CD8-positive, alpha-beta memory T cell (primary cell): Measurements from ENCODE around the gene TRNAU1AP. TPM values are rescaled to one million over a fixed set of nuclear protein-coding genes. Genes with fewer than 3 reads are reported as not detected.

ENCODE experiments used
- CTCF ChIA-PET: fragments of 350-600 bp; sonication (Branson Sonifier 250); formaldehyde crosslinking; loops from one replicate; lab custom pipeline; 2021; ENCODE audit warnings: antibody characterized with exemption; lab: Charles Lee
- POLR2A ChIA-PET: fragments of 350-600 bp; sonication (Branson Sonifier 250); formaldehyde crosslinking; loops from one replicate; lab custom pipeline; 2021; ENCODE audit warnings: antibody characterized with exemption; lab: Charles Lee
- DNase-seq, 5 donors: peaks; one replicate each; pipeline versions ENCODE4 v3.0.0 to v3.0.0-alpha.2; 2020 to 2022; ENCODE audit warnings: mixed read lengths in 1 of 5
- H3K27ac ChIP-seq: one replicate; pipeline ENCODE4 v1.7.0; 2013; ENCODE audit warnings: low read depth, mild to moderate bottlenecking, low read length, moderate library complexity
- H3K27me3 ChIP-seq: 2 replicates; pipeline ENCODE4 v1.7.0; 2013; ENCODE audit warnings: low read length, mild to moderate bottlenecking; ENCODE audit not compliant: insufficient read depth, poor library complexity, severe bottlenecking
- H3K36me3 ChIP-seq: 2 replicates; pipeline ENCODE4 v1.7.0; 2013; ENCODE audit warnings: mild to moderate bottlenecking, low read length, moderate library complexity; ENCODE audit not compliant: insufficient read depth
- H3K4me1 ChIP-seq: 2 replicates; pipeline ENCODE4 v1.7.0; 2013; ENCODE audit warnings: mild to moderate bottlenecking, low read length, moderate library complexity; ENCODE audit not compliant: insufficient read depth
- H3K4me3 ChIP-seq: 2 replicates; pipeline ENCODE4 v1.7.0; 2013; ENCODE audit warnings: mild to moderate bottlenecking, low read length
- H3K9me3 ChIP-seq: 2 replicates; pipeline ENCODE4 v1.7.0; 2013; ENCODE audit warnings: mild to moderate bottlenecking, low read length
- H3K27ac Mint-ChIP-seq, 8 donors: one replicate each; pipeline ENCODE4 v1.8.0; 2020 to 2021; ENCODE audit warnings: mixed read lengths in 8 of 8, mild to moderate bottlenecking in 6 of 8, inconsistent platforms in 3 of 8, moderate library complexity in 3 of 8
- H3K27me3 Mint-ChIP-seq, 2 donors: one replicate each; pipeline ENCODE4 v1.8.0; 2020 to 2021; ENCODE audit warnings: mixed read lengths in 2 of 2, mild to moderate bottlenecking in 1 of 2, moderate library complexity in 1 of 2
- H3K36me3 Mint-ChIP-seq, 3 donors: one replicate each; pipeline ENCODE4 v1.8.0; 2020 to 2021; ENCODE audit warnings: mixed read lengths in 3 of 3, inconsistent platforms in 1 of 3, mild to moderate bottlenecking in 1 of 3
- H3K4me1 Mint-ChIP-seq, 3 donors: one replicate each; pipeline ENCODE4 v1.8.0; 2020 to 2021; ENCODE audit warnings: mixed read lengths in 3 of 3, inconsistent platforms in 1 of 3, mild to moderate bottlenecking in 1 of 3
- H3K4me3 Mint-ChIP-seq, 7 donors: one replicate each; pipeline ENCODE4 v1.8.0; 2020 to 2021; ENCODE audit warnings: mixed read lengths in 7 of 7, mild to moderate bottlenecking in 6 of 7, moderate library complexity in 4 of 7, inconsistent platforms in 2 of 7
- H3K9me3 Mint-ChIP-seq, 5 donors: one replicate each; pipeline ENCODE4 v1.8.0; 2020 to 2022; ENCODE audit warnings: mixed read lengths in 5 of 5, mild to moderate bottlenecking in 3 of 5, moderate library complexity in 2 of 5, inconsistent platforms in 1 of 5
- polyA plus RNA-seq: library from polyadenylated mRNA; unstranded; fragments of 300-500 nt; fragmentation: Illumina TruSeq; gene quantifications from one replicate; pipeline ENCODE4 v1.2.3, GENCODE V29; 2021
- total RNA-seq, 2 experiments: library from RNA; stranded (reverse); gene quantifications; one replicate each; pipeline ENCODE4 v1.2.3, GENCODE V29; 2021

The TRNAU1AP gene
- total and polyA plus RNA-seq, 3 experiments from 2014 or later, result 26.6 to 49.6 (median 46.0) TPM

DNA sequence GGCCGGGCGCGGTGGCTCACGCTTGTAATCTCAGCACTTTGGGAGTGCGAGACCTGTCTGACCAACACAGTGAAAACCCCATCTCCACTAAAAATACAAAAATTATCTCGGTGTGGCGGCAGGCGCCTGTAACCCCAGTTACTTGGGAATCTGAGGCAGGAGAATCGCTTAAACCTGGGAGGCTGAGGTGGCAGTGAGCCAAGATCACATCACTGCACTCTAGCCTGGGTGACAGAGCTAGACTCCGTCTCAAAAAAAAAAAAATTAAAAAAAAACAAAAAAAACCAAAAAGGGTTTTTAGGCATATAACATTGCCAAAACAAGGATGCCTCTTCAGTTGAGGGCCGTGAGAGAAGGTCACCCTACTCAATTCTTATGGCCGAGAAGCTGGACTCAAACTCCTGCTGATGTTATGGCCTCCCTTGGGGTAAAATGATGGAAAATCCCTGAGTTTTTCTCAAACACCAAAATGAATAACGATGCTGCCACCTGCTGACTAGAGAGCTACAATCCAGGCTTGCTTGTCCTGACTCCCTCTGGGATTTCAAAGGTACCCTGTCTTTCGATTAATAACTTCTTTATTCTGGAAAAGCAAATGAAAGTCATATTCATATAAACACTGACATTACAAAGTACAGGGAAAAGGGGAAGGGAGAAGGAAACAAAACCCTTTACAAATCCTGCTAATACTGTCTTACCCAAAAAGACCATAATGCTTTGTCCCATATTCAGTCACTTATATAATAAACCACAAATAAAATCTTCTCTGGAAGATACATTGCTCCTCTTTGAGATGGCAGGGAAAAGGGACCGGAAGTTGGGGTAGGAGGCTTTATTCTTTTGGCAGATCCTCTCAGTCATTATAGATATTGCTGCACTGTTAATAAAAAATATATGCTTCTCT lies 49.9 kb downstream of the TRNAU1AP start:
- Mint-ChIP-seq H3K4me3 (no peak overlapping the region), H3K27me3 (no peaks in the 10 kb centered on the region), H3K4me1 (no peaks in the 10 kb centered on the region), H3K27ac (peak overlapping the region in 2 of 8 donors; percentile 12 to 57), H3K9me3 (no peaks in the 10 kb centered on the region), H3K36me3 (peaks cover 4 to 64% (median 11%) of the 10 kb centered on the region in 3 donors)
- peaks cover 24% of the 10 kb centered on the region for H3K36me3 ChIP-seq
- H3K27ac ChIP-seq, result no peak overlapping the region
- H3K27me3 ChIP-seq, result no peaks in the 10 kb centered on the region
- H3K4me3 ChIP-seq, result no peak overlapping the region
- ChIA-PET POLR2A (interaction anchor here (0.7 to 1.4 kb wide), 2 partner anchors 19 to 21 kb away, joined by 3 to 4 read pairs; no protein-coding TSS in a partner anchor), CTCF (interaction anchor here (0.8 to 1.6 kb wide), 4 partner anchors 22 to 243 kb away, joined by 3 to 4 read pairs (median 3); no protein-coding TSS in a partner anchor)
- H3K9me3 ChIP-seq, result no peaks in the 10 kb centered on the region
- H3K4me1 ChIP-seq, result no peaks in the 10 kb centered on the region
- DNase-seq, result peak in 2 of 5 donors; percentile 12 to 17

DNA sequence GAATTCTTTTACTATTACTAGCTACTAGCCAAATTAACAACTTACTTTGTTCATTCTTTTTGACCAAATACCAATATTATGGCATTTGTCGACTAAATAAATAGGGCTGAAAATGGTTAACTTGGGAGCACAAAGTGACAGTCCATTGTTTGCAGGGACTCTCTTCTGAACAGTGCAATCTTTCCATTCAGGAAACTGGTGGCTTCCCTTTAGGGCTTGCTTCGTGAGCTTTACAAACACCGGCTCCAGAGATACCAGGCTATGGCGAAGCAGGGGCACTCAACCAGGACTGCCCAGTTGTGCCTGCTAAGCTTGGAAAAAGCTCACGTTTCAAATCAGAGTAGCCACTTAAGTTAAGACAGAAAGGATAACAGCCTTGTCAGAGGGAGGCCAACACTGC lies 51.5 kb downstream of the TRNAU1AP start:
- H3K36me3 Mint-ChIP-seq, result peaks cover 4 to 69% (median 11%) of the 10 kb centered on the region in 3 donors
- Histone ChIP-seq H3K36me3 (peaks cover 24% of the 10 kb centered on the region), H3K9me3 (no peaks in the 10 kb centered on the region), H3K27ac (no peak overlapping the region), H3K27me3 (no peaks in the 10 kb centered on the region), H3K4me3 (no peak overlapping the region), H3K4me1 (no peaks in the 10 kb centered on the region)
- H3K4me3 Mint-ChIP-seq, result no peak overlapping the region
- no peaks in the 10 kb centered on the region for H3K9me3 Mint-ChIP-seq
- no peak for DNase-seq
- peak overlapping the region in 1 of 8 donors; percentile 26 for H3K27ac Mint-ChIP-seq
- no peaks in the 10 kb centered on the region for H3K27me3 Mint-ChIP-seq
- H3K4me1 Mint-ChIP-seq, result no peaks in the 10 kb centered on the region
- ChIA-PET CTCF (interaction anchor here (1.3 to 1.6 kb wide), 2 partner anchors 23 to 356 kb away, joined by 3 to 4 read pairs; no protein-coding TSS in a partner anchor), POLR2A (interaction anchor here (0.6 kb wide), 1 partner anchor 90 kb away, joined by 3 read pairs; no protein-coding TSS in a partner anchor)

DNA sequence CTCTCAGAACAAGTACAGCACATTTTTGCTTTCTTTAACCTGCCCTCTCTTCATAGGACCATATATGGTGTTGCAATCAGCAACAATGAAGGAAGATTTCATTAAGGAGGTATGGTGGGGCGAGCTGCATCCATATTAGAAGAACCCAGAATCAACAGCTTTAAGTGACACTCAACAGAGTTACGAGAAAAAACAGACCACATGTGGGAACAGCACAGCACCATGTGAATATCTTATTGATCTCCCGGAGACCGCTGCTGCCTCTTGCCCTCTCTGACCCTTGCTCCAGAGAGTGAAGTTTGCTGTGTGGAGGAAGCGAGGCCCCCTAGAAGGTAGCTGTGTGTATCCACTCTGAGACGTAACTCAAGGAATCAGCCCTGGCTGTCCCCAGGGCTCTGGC lies 52.1 kb downstream of the TRNAU1AP start:
- peaks cover 24% of the 10 kb centered on the region for H3K36me3 ChIP-seq
- H3K27ac Mint-ChIP-seq, result peak overlapping the region in 2 of 8 donors; percentile 26

DNA sequence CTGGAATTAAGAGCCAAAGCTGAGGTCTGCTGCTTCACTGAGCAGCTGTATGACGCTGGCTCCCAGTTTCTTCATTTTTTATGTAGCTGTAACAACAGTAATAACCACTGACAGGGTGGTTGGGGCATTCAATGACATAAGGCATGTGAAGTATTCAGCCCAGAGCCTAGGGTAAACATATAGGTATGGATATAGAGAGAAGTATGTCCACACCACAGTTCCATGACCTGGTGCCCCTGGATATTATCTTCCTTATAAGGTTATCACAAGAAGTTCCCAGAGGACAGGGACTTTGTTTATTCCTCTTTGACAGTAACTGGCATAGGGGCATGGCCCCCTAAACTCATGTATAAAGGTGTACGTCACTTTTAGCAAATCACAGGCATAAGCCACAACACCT lies 53.9 kb downstream of the TRNAU1AP start:
- Mint-ChIP-seq H3K27ac (no peak overlapping the region), H3K9me3 (no peaks in the 10 kb centered on the region), H3K36me3 (peaks cover 8 to 71% (median 11%) of the 10 kb centered on the region in 3 donors), H3K27me3 (peaks cover 0 to 3% of the 10 kb centered on the region in 2 donors), H3K4me3 (no peak overlapping the region), H3K4me1 (no peaks in the 10 kb centered on the region)
- Histone ChIP-seq H3K4me1 (no peaks in the 10 kb centered on the region), H3K27ac (no peak overlapping the region), H3K9me3 (no peaks in the 10 kb centered on the region), H3K4me3 (no peak overlapping the region), H3K27me3 (no peaks in the 10 kb centered on the region), H3K36me3 (peaks cover 30% of the 10 kb centered on the region)
- ChIA-PET POLR2A (no interaction called here), CTCF (interaction anchor here (1.4 to 1.9 kb wide), 3 partner anchors 8 to 270 kb away, joined by 3 to 5 read pairs (median 3); no protein-coding TSS in a partner anchor)
- DNase-seq, result no peak

More for the DNA sequence above, 52.1 kb downstream of the TRNAU1AP start:
- H3K36me3 Mint-ChIP-seq, result peaks cover 4 to 71% (median 12%) of the 10 kb centered on the region in 3 donors
- no peak overlapping the region for H3K4me3 ChIP-seq
- no peaks in the 10 kb centered on the region for H3K4me1 ChIP-seq
- H3K4me1 Mint-ChIP-seq, result no peaks in the 10 kb centered on the region
- no peak overlapping the region for H3K27ac ChIP-seq
- ChIA-PET POLR2A (interaction anchor here (0.6 kb wide), 1 partner anchor 90 kb away, joined by 3 read pairs; no protein-coding TSS in a partner anchor), CTCF (interaction anchor here (1.7 to 1.9 kb wide), 2 partner anchors 10 to 272 kb away, joined by 3 to 5 read pairs; no protein-coding TSS in a partner anchor)
- DNase-seq, result no peak
- H3K27me3 Mint-ChIP-seq, result no peaks in the 10 kb centered on the region
- no peaks in the 10 kb centered on the region for H3K9me3 Mint-ChIP-seq
- H3K27me3 ChIP-seq, result no peaks in the 10 kb centered on the region
- H3K9me3 ChIP-seq, result no peaks in the 10 kb centered on the region
- H3K4me3 Mint-ChIP-seq, result no peak overlapping the region

DNA sequence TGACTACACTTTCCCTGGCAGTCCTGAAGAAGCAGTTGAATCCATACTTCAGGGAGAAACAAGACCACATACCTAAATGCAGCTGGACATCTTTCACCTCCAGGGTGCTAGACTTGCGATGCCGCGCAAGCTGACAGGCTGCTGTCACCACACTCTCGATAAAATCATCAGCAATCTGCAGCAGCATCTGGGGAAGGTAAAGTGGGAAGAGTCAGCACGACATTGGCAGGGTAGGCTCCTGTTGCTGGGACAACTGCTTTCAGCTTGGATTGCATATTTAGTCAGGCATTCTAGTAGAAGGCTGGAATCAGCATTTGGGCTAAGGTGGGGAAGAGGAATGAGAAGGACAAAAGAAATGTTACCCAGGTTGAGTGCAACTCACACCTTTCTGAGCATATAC lies 60.3 kb downstream of the TRNAU1AP start:
- no peaks in the 10 kb centered on the region for H3K27me3 ChIP-seq
- no peak for DNase-seq
- CTCF ChIA-PET, result no interaction called here
- H3K36me3 ChIP-seq, result peaks cover 20% of the 10 kb centered on the region
- H3K9me3 ChIP-seq, result no peaks in the 10 kb centered on the region
- H3K4me1 Mint-ChIP-seq, result no peaks in the 10 kb centered on the region
- H3K27me3 Mint-ChIP-seq, result peaks cover 0 to 3% of the 10 kb centered on the region in 2 donors
- peaks cover 10 to 62% (median 15%) of the 10 kb centered on the region in 3 donors for H3K36me3 Mint-ChIP-seq
- no peak overlapping the region for H3K27ac Mint-ChIP-seq
- no peak overlapping the region for H3K4me3 ChIP-seq
- POLR2A ChIA-PET, result no interaction called here
- no peaks in the 10 kb centered on the region for H3K4me1 ChIP-seq
- H3K4me3 Mint-ChIP-seq, result no peak overlapping the region
- no peaks in the 10 kb centered on the region for H3K9me3 Mint-ChIP-seq
- no peak overlapping the region for H3K27ac ChIP-seq

Other genes with a start within 250 kb of the TRNAU1AP start
- gene MED18, start 224.0 kb upstream of the TRNAU1AP start, total RNA-seq, result 10 to 100 TPM; 18.6 to 19.4 TPM
- gene MED18, start 224.0 kb upstream of the TRNAU1AP start, polyA plus RNA-seq, result 11.7 TPM
- 10 to 100 TPM; 23.2 to 24.1 TPM for gene PHACTR4, start 183.3 kb upstream of the TRNAU1AP start, total RNA-seq
- 24.4 TPM for gene PHACTR4, start 183.3 kb upstream of the TRNAU1AP start, polyA plus RNA-seq
- 100 to 1,000 TPM; 115 to 116 TPM for gene RCC1, start 47.0 kb upstream of the TRNAU1AP start, total RNA-seq
- gene RCC1, start 47.0 kb upstream of the TRNAU1AP start, polyA plus RNA-seq, result 14.0 TPM
- gene RAB42, start 39.2 kb downstream of the TRNAU1AP start, total RNA-seq, result under 1 TPM; 0.35 to 0.47 TPM
- gene RAB42, start 39.2 kb downstream of the TRNAU1AP start, polyA plus RNA-seq, result not detected
- 10 to 100 TPM; 37.8 to 39.0 TPM for gene TAF12, start 90.0 kb downstream of the TRNAU1AP start, total RNA-seq
- gene TAF12, start 90.0 kb downstream of the TRNAU1AP start, polyA plus RNA-seq, result 50.4 TPM
- gene RNU11, start 95.5 kb downstream of the TRNAU1AP start, total RNA-seq, result not detected
- gene RNU11, start 95.5 kb downstream of the TRNAU1AP start, polyA plus RNA-seq, result not detected
- 10 to 100 TPM; 21.3 to 21.8 TPM for gene GMEB1, start 115.7 kb downstream of the TRNAU1AP start, total RNA-seq
- 24.3 TPM for gene GMEB1, start 115.7 kb downstream of the TRNAU1AP start, polyA plus RNA-seq
- 100 to 1,000 TPM in 1 of 2 experiments, 10 to 100 TPM in 1; 98.3 to 105 TPM for gene YTHDF2, start 183.9 kb downstream of the TRNAU1AP start, total RNA-seq
- 135 TPM for gene YTHDF2, start 183.9 kb downstream of the TRNAU1AP start, polyA plus RNA-seq